Stimulated activated CD8-positive, alpha-beta memory T cell treated with anti-CD3 and anti-CD28 coated beads, Interleukin-7, amount 100 ng/mL, for 4 hours (primary cell): Measurements from ENCODE around the gene KCNQ1.

Source experiments
- DNase-seq, 2 donors: peaks; one replicate each; pipeline ENCODE4 v3.0.0-alpha.2; 2020; ENCODE audit warnings: low read depth in 2 of 2

KCNQ1 gene

DNA sequence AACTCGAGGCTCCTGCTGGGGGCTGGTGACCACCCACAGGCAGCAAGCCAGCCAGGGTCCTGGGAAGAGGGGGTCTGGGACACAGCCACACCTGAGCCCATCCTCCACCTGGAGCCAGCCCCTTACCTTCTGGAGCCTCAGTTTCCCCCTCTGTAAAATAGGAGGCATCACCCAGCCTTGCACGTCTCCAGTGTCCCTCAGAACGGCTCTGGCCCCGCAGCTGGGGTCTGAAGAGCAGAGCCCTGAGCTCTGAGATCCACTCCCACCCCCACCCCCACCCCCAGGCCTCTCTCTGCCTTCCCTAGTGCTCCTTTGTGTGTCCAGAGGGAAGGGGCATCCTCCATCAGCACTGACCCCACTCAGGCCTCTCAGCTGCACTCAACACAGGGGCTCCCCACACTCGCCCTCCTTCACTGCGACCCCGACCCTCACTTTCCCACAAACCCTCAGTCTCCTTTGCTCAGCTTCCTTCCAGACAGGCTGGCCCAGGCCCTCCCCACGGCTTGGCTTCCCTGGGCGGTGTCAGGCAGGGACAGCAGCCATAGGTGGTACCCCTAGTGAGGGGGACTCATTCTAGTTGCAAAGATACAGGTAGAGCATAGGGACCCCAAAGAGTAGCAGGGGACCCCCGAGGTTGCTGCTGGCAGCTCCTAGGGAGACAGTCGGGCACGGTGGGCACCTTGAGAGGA is 288.3 kb downstream of the KCNQ1 start:
- DNase-seq, result no peak

DNA sequence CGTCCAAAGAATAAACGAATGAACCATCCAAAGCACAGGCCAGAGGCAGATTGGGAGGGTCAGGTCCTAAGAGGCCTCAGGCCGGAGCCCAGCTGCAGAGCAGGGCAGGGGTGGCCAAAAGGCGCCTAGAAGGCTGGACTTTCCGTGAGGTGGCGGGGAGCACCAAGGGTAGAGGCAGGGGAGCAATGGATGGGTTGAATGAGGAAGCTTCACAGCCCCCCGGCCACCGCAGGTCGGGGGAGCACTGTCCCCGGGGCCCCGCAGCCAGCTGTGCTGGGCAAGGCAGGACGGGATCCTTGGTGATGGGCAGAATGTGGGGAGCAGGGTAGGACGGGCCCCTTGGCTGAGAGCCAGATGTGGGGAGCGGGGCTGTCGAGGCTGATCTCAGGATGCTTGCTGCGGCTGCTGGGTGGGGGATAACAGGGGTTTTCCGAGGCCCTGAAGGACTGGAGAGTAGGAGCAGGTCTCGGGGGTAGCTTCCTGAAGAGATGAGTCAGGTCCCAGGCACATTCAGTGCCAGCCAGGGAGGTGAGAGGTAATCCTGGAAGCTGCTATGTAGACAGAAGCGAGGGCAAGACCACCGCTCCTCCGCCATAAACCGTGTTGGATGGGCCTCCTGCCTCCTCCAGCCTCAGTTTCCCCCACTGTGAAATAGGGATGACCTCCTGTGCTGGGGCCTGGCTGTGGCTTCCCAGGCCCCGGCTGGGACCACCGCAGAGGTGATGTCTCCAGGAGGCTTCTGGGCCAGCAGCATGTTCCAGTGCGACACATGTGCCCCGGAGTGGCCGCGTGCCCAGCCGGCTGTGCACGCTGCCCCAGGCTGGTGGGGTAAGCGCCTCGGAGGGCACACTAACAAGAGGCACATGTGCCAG is 289.6 kb downstream of the KCNQ1 start:
- DNase-seq, result no peak

DNA sequence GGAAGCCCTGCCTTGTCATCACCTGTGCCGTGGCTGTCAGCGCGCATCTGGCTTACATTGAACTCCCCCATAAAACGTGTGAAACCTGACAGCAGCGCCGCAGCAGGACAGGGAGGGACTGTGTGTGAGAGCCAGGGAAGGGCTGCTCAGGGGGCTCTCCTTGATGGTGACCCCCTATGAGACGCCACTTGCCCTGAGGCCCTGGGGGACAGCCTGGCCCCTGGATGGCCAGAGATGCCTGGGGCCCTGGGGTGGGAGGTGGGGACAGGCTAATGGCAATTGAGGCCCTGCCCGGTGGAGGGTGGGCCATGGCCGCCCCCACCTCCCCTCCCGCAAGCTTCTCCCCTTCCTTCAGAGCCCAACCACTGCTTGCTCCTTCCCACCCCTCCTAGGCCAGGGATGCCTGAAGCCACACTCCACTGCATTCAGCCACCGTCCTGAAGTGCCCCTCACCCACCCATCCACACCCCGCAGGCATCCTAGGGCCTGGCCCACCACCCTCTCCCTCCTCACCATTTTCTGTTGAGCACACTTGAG is 290.3 kb downstream of the KCNQ1 start:
- no peak for DNase-seq

DNA sequence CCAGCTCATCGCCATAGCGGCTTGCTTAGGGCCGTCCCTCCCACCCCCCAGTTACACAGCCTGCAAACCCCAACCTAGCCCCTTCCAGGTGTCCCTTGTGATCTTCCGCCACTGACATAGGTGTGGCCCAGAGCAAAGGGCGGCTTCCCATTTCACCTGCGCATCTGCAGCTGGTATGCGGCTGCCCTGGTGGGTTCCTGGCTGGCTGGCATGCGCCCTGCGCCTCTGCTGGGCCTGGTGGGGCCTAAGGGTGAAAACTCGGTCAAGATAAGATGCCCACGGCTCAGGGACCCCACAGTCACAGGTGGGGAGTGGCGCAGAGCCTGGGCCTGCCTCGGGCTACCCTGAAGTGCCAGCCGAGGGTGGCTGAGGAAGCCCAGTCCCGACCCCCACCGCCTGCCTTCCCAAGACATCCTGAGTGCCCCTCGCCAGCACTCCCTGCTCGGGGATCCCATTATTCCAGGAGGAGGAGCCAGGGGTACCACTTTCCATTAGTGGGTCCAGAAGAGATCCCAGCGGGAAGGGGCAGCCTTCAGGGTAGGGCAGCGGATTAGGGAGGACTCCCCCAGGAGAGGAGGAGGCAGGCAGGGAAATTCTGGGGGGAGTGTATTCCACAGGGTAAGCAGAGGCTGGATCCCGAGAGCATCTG is 291.9 kb downstream of the KCNQ1 start:
- DNase-seq, result no peak

DNA sequence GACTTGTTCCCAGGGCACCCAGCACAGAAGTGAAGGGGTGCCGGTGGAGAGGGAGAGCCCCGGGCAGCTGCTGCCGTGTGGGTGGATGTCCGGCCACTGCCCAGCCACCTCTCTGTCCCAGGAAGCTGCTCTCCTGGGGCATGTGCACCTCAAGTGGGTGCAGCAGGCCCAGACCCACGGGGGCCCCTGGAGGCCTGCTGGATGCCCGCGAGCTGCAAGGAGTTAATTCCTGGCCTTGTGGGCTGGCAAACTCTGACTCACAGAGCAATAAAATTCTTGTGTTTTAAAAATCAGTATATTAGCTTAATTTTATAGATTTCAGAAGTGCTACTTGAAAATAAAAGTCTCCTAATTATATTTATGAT is 292.4 kb downstream of the KCNQ1 start:
- DNase-seq, result no peak

DNA sequence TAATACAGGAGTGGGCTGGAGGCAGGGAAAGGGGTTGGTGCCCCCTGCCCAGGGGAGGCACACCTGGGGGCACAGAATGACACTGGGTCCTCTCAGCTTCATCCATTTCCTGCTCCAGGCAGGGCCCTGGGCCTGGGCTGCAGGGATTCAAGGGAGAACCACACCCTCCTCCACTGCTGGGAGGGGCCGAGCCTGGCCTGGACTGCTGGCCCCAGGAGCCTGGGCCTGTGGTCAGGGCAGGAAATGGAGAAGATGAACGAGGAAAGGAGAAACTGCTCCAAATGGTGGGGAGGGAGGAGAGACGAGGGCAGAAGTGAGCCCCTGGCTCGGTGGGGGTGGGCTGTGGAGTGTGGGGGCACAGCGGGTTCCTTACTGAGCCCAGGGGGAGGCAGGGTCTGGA is 293.1 kb downstream of the KCNQ1 start:
- DNase-seq, result no peak

DNA sequence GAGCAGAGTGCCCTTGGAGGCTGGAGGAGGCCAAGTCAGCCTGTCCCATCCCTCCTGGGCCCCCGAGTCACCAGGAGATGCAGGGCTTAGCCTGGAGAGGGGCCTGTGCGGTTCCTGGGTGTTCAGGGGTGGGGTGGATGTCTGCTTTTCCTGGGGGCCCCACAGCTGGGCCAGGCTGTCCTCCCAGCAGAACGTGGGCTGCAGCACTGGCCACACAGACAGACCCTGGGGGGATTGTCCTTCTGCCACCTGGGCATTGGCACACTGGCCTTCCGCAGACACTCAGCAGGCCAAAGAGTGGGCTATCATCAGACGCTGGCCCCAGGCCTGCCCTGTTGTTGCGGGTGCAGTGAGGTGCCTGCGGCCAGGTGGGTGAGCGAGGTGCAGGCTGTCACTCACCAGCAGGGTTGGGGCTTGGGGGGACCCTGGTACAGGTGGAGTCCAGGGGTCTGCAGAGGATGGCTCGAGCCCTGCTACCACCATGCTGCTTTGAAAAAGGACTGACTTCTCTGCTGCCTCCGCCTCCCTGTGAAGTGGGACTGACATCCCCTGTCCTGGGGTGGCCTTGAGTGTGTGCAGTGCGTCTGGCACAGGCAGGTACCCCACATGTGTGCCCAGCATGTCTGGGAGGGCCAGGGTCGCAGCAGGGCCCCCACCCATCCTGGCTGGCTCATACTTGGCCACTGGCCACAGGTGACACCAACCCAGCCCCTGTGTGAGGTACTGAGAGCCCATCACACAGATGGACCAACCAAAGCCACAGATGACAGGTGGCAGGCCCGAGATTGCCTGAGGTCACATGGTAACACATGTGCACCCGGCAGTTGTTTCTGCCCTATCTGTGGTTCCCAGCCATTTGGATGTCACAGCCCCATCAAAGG is 294.0 kb downstream of the KCNQ1 start:
- no peak for DNase-seq

DNA sequence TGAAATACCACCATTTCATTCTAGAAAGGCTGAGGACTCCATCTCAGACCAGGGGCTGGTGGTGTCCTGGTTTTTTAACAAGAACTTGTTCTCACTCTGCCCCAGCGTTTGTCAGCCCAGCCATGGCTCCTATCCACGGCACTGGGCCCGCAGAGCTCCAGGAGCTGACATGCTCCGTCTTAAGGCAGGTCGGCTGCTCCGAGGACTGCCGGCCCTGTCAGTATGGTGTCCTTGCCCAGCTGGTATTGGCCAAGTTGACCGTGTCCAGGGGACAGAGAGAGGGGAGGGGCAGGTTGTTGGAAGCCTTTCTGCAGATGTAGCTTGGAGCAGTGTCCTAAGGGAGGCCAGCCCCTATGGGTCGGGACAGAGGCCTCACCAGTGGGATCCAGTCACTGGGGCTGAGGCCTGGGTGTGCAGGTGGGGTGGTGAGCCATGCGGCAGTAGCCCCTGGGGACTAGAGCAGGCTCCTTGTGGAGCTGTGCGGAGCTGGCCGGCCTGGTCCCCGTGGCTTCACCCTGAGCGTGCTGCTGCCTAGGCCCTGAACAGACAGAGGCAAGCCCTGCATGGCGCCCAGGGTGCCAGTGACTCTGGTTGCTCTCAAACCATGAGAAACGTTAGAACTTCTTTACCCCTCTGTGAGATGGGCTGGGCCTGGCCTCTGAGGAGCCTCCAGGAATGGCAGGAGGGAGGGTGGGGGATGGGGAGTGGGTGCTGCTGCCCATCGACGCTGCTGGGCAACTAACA is 294.9 kb downstream of the KCNQ1 start:
- DNase-seq, result no peak

DNA sequence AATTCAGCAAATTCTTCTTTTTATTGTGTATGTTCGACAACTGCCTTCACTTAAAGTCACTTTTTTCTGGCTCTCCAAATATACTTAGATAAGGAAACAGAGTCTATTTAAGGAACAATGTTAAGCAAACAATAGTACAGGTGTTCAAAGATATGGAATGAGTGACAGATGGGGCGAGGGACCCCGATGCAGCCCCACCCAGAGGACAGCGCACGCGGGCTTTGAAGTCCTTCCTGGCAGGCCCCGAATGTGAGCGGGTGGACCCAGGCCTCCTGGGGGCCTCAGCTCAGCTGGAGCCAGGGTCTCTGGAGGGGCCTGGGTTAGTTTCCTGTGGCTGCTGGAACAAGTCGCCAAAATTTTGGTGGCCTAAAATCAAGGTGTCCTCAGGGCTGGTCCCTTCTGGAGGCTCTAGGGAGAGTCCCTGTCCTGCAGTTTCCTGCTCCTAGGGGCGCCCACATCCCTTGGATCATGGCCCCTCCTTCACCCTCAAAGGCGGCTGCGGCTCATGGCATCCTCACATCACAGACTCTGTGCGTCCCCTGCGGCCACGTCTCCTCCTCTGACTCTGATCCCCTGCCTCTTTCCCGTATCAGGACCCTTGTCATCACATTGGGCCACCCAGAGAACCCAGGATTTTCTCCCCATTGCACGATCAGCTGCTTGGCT is 295.6 kb downstream of the KCNQ1 start:
- DNase-seq, result no peak

DNA sequence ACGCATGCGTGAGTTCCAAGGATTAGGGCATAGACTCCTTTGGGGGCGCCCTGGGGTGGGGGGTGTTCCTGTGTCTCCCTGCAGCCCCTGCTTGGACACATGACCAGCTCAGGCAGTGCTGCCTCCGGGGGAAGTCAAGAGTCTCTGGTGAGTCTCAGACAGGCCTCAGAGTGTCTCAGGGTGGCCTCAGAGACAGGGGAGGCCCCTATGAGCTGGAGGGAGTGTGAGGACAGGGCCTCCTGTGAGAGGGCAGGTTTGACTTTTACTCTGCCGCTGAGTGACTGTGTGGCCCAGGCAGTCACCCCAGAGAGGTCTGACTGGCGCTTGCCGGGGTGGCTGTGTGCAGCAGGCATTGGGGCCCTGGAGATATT is 296.2 kb downstream of the KCNQ1 start:
- no peak for DNase-seq

DNA sequence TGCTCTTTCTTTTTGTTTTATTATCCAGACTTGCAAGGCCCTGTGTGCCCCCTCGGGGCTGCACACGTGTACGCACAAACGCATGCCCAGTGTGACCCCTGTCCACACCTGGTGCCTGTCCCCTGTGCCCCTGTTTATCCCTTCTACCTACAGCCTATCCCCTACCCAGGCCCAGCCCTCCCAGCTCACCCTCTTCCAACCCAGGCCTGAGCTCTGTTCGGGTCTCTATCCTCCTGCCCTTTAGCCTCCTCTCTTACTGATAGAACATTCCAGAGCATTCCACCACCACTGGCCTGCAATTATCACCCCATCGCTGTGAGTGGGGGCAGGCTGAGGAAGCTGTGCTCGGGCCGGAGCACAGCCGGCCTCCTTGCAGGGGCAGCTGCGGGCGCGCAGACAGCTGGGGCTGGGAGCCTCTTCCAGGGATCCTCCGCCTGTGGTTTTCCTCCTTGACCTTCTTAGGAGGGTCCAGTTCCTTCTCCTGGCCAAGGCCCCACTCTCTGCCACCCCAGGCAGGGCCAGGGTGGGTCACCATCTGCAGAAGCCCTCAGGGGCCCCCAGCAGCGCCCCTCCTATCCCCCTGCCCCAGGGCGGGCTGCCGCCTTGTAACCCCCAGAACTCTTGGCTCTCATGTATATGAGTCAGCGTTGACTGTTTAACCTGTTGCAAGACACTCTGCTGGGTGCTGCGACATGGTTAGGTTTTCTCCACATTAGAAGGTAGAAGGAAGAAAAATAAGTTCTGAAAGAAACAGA is 296.7 kb downstream of the KCNQ1 start:
- no peak for DNase-seq

DNA sequence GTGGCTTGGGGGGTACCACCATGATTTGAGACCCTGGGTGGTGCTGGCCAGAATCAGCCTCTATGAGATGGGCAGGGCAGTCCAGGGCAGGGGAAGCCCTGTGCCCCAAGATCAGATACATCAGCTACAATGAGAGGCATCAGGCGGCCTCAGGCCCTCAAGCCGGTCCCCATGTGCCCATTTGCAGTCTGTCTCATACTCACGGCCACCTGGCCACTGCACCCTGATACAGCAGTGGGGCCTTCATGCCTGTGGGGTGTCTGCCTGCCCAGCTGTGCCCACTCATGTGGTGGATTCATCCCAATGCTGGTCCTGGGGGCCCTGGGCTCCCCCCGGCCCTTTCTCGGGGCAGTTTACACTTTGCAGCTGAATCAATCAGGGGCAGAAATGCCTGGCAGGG is 297.4 kb downstream of the KCNQ1 start:
- DNase-seq, result no peak

DNA sequence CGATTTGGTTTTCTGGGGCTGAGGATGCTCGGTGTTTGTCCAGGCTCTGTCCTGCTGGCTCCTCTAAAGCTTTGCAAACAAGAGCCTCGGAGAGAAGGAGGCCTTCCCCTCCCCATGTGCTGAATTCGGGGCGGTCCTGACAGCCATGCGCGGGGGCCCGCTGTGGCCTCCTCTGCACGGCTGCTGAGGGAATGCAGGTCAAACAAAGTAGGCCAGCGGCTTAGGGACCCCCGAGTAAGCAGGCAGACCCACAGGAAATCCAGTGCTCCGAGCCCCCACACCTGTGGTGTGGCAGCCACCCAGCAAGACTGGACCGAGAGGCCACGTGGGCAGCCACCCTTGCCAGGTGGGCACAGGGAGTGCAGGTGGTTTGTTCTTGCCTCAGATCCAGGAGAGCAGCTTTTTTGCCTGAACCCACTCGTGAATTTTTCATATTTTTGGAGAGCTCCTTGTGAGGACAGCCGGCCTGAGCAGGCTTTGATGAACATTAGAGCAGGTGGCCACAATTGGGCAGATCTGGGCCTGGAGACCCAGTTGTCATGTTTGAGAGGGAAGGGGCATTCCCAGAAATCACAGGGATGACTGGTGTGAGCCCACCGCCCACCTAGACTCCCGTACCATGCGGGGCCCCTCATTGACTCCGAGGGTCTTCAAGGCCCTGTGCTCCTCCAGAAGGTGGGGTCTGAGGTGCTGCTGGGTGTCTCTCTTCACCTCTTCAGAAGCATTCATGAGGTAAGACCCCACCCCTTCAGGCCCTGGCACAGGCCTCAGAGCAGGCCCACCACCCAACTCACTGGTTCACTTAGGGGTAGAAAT is 298.0 kb downstream of the KCNQ1 start:
- DNase-seq, result no peak

DNA sequence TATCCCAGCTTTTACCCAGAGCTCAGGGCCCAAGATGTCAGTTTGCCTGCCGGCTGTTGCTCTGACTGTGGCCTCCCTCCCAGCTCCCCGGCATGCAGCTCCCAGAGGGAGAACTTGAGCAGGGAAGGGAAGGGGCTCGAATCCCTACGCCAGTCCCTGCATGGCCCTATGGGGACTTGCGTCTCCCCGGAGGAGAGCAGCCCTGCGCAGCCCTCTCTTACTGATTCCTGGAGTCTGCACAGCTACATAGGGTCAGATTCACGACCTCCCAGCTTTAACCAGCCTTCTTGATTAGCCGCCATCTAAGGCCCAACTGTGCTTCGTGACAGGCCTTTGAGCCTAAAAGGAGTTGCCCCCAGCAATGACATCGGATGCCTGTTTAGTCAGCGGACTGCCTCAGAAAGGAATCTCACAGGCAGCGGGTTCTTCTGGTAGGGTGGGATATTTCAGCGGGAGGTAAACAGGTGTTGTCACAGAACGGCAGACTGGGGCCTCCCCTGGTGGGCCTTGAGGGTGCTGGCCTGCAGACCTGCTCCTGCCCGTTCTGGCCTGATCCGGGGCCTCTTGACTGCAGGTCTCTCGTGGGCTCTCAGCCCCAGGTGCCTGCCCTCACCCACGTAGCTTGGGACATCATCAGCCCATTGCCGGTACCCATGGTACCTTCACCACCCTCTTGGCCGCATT is 298.8 kb downstream of the KCNQ1 start:
- no peak for DNase-seq

DNA sequence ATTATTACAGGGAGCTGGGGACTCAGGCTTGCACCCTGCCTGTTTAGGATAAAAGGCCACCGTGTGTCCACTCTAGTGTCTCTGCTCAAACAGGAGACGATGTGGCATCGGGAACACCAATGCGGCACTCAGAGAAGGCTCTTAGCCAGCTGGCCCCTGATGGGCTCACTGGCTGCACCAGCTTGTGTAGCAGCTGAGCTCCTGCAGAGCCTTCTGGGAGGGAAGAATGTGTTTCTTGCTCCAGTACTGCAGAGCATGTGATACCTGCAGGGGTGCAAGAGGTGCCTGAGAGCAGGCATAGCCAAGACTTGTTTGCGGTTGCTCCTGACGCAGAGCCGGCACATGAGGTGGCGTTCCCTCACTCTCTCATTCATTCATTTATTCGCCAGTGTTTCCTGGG is 299.4 kb downstream of the KCNQ1 start:
- no peak for DNase-seq

DNA sequence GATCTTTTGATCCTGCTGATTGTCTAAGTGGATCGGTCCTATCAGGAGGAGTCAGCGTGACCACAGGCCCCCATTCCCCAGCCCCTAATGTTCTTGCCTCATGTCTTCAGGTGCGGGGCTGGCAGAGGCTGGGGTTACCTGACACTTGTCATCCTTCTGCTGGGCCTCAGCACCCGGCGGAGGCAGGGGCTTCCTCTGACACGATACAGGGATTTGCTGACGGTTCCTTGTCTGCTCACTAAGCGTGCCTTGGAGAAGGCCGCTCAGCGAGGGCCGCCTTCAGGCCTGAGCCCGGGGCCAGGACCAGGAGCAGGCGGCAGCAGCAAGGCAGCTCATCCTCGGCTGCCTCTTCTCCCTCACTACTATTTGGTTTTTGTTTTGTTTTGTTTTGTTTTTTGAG is 300.7 kb downstream of the KCNQ1 start:
- no peak for DNase-seq

DNA sequence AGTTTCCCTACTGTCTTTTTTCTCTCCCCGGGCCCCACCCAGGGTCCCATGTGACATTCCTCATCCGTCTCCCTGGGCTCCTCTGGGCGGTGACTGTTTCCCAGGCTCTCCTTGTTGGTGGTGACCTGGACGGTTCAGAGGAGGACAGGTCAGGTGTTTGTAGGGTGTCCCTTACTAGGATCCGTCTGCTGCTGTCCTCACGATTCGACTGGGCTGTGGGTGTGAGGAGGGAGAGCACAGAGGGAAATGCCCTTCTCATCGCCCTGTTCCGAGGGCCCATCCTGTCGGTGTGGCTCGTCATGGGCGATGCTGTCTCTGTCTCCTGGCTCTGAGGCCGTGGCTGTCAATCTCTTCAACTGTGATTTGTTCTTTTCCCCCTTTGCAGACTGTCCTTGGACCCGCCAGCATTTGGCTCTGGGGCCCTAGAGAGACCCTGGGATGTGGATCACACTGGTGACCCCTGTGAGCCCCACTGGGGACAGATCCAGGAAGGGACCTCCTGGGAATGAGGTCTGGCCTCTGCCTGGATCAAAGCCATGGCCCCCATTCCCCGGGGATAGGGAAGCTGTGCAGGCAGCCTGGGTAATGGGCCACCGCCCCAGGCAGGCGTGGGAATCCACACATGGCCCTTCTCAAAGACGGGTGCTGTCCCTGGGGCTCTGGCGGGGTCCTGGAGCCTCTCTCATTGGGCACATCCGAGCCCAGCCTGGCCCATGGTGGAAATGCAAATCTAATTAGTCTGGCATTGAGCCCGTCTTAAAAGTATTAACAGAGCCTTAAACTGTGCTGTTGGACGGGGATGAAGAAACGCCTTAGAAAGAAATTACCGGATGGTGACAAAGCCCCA is 301.8 kb downstream of the KCNQ1 start:
- DNase-seq, result no peak
